ENCODE data around the gene PATJ.
"Not testable (repeated sequence)": the region's sequence is repeated elsewhere in the genome, so short reads cannot be mapped to it uniquely, and the experiment has no call there.

PATJ gene

DNA sequence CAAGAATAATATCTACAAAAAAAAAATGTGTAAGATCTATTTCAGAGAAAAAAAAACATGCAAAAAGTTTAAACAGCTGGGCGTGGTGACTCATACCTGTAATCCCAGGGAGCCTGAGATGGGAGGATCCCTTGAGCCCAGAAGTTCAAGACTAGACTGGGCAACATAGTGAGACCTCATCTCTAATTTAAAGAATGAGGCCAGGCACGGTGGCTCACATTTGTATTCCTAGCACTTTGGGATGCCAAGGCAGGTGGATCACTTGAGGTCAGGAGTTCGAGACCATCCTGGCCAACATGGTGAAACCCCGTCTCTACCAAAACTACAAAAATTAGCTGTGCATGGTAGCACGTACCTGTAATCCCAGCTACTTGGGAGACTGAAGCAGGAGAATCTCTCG, 443.0 kb downstream of the PATJ start:
- DNase-seq: not testable (repeated sequence)

DNA sequence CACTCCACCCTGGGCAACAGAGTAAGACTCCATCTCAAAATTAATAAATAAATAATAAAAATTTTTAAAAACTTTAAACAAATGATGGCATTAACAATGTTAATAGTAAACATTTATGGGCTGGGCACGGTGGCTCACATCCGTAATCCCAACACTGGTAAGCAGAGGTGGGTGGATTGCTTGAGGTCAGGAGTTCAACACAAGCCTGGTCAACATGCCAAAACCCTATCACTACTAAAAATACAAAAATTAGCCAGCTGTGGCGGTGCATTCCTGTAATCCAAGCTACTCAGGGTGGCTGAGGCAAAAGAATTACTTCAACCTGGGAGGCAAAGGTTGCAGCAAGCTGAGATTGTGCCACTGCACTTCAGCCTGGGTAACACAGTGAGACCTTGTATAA, 443.4 kb downstream of the PATJ start:
- no peak for DNase-seq

DNA sequence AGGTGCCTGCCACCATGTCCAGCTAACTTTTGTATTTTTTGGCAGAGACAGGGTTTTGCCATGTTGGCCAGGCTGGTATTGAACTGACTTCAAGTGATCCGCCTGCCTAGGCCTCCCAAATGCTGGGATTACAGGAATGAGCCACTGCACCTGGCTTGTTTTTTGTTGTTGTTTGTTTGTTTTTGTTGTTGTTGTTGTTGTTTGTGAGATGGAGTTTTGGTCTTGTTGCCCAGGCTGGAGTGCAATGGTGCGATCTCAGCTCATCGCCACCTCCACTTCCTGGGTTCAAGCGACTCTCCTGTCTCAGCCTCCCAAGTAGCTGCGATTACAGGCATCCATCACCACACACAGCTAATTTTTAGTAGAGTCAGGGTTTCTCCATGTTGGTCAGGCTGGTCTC, 445.3 kb downstream of the PATJ start:
- no peak for DNase-seq

DNA sequence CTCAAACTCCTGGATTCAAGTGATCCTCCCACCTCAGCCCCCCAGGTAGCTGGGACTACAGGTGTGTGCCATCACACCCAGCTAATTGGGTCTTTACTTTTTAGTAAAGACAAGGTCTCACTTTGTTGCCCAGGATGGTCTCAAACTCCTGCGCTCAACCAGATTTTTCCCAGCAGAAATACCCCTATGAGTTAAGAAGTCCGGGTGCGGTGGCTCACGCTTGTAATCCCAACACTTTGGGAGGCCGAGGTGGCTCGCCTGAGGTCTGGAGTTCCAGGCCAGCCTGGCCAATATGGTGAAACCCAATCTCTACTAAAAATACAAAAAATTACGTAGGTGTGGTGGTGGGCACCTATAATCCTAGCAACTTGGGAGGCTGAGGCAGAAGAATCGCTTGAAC, 445.8 kb downstream of the PATJ start:
- DNase-seq: no peak

DNA sequence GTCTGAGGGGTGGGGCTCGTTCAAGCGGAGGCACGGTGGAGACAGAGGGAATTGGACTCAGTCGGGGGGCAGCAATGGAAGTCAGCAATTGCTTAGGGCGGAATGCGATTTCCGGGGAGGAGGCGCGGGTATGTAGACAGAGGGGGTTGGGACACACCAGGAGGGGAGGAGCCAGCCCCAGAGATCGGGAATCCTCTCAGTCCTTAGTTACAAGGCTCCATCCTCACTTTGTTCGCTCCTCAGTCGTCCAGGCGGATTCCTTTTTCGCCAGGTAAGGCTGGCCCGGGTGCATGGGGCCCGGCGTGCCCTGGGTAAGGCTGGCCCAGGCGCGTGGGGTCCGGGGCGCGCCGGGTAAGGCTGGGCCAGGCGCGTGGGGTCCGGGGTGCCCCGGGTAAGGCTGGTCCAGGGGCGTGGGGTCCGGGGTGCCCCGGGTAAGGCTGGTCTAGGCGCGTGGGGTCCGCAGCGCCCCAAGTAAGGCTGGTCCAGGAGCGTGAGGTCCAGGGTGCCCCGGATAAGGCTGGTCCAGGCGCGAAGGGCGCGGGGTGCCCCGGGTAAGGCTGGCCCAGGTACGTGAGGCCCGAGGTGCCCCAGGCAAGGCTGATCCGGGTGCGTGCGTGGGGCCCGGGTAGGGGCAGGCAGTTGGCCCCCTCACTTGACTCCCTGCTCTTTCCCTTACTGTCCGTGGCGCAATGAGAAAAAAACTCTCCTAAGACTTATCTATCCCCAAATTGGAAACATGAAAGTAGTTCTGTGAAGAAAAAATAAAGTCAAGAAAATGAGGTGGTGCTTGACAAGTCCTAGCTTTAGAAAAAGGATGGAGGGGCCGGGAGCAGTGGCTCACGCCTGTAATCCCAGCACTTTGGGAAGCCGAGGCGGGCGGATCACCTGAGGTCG, 452.6 kb downstream of the PATJ start, which contains the start of gene L1TD1:
L1TD1 (plus strand) TSS at position 199 of the 894 bp plus-strand sequence. CDS start 11,780 bp downstream, outside the sequence.
- DNase-seq: no peak

DNA sequence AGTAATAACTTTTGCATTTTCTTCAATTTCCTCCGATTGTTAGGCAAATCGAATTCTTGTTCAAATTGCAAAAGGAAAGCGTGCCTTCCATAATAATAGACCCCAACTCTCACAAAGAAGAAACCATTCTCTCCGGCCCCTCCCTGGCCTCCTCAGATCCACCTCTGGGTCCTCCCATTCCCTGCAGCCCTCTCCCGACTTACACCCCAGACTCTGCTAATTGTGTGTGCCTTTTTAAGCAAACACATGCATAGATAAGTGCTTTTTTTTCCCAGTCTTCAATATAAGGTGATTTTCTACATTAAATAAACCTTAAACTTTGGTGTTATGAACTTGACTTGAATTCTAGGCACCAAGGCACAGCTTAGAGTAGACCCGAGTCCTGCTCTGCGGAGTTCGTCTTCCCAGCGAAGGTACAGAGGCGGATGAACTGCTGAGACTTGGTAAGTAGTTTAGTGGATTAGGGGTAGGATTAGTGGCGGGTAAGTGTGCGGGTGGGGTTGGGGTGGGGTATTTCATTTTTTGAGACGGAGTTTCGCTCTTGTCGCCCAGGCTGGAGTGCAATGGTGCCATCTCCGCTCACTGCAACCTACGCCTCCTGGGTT, 453.9 kb downstream of the PATJ start:
- DNase-seq: no peak

DNA sequence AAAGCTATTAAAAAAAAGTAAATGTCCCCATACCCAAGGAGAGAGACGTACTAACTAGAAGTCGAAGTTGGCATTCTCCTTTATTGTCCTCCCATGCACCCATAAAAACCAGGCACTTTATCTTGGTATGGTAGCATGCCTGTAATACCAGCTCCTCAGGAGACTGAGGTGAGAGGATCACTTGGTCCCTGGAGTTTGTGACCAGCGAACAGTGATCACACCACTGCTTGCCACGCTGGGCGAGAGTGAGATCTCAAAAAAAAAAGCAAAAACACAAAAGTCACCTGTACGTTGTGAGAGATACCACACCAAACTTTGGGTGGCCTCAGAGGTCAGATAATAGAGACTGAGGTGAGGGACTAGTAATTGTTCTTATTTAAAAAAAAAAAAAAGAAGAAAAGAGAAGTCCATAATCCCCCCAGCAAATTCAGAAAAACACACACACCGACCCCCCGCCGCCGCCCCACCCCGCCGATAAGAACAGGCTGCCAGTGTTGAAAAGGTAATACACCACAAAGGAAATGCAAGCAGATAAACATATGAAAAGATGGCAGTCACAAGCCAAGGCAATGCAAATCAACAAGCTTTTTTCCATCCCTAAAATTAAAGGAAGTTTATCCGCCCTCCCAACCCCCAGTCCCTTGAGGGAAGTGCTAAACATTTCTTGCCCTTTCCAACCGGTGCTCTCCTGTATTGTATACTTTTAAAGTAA, 455.9 kb downstream of the PATJ start:
- DNase-seq: no peak

DNA sequence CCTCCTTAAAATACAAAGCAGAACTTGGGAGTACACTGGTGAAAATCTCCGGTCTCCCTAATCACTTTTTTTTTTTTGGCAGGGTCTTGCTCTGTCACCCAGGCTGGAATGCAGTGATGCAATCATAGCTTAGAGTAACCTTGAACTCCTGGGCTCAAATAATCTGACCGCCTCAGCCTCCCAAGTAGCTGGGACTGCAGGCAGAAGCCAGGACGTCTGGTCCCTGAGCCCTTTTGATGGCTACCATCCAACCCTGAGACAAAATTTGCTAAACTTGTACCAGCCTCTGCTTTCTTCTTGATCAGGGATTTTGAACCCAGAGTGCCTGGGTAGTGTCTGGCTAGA, 456.5 kb downstream of the PATJ start:
- DNase-seq: no peak

DNA sequence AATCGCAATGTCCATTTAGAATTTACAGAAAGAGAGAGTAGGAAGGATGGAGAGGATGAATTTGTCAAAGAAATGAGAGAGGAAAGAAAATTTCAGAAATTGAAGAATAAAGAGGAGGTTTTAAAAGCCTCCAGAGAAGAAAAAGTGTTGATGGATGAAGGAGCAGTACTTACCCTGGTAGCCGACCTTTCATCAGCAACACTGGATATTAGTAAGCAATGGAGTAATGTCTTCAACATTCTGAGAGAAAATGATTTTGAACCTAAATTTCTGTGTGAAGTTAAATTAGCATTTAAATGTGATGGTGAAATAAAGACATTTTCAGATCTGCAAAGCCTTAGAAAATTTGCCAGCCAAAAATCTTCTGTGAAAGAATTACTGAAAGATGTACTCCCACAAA, 464.9 kb downstream of the PATJ start:
- no peak for DNase-seq

DNA sequence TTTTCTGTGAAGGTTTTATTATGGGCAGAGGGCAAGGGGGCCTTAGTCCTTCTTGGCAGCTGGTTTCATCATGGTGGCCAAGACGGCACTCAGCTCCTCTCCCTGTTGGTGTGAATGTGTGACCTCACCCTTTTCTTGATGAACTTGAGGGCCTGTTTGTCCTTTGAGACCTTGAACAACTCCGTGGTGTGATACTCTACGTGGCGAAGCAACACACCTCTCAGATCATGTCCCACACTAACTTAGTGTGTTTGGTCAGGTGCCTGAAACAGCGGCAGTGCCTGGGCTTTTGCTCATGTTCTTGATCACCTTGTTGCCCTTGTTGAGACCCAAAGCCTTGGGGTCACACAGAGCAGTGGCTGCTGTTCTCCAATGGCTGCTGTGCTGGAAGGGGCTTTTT, 465.8 kb downstream of the PATJ start:
- DNase-seq: no peak

DNA sequence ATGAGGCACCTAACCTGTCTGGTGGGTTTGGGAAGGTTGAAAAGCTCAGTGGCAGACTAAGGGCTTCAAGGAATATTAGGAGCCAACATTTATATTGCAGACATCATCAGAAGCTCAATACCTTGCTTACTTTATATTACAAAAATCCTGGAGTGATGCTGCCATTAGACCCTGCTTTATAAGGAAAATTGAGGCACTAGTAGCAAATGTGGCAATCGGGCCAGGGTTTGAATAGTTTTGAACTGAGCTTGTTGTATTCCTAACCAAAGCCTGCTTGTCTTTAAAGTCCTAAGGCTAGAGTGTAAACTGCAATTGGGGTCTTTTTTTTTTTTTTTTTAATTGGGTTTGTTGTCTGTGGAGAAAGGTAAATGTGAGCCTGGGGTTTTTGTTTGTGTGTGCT, 466.7 kb downstream of the PATJ start:
- no peak for DNase-seq

DNA sequence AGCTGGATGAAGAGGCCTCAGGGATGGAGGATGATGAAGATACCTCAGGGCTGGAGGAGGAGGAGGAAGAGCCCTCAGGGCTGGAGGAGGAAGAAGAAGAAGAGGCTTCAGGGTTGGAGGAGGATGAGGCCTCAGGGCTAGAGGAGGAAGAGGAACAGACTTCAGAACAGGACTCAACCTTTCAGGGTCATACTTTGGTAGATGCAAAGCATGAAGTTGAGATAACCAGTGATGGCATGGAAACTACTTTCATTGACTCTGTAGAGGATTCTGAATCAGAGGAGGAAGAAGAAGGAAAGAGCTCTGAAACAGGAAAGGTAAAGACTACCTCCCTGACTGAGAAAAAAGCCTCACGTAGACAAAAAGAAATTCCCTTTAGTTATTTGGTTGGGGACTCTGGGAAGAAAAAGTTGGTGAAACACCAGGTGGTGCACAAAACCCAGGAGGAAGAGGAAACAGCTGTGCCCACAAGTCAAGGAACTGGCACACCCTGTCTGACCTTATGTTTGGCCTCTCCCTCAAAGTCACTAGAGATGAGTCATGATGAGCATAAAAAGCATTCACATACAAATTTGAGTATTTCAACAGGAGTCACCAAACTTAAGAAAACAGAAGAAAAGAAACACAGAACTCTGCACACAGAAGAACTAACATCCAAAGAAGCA, 467.8 kb downstream of the PATJ start:
- no peak for DNase-seq

DNA sequence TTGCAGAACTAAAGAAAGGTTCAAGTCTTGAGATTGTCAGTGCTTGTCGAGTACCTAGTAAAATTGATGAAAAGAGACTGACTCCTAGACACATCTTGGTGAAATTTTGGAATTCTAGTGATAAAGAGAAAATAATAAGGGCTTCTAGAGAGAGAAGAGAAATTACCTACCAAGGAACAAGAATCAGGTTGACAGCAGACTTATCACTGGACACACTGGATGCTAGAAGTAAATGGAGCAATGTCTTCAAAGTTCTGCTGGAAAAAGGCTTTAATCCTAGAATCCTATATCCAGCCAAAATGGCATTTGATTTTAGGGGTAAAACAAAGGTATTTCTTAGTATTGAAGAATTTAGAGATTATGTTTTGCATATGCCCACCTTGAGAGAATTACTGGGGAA, 468.7 kb downstream of the PATJ start:
- no peak for DNase-seq

DNA sequence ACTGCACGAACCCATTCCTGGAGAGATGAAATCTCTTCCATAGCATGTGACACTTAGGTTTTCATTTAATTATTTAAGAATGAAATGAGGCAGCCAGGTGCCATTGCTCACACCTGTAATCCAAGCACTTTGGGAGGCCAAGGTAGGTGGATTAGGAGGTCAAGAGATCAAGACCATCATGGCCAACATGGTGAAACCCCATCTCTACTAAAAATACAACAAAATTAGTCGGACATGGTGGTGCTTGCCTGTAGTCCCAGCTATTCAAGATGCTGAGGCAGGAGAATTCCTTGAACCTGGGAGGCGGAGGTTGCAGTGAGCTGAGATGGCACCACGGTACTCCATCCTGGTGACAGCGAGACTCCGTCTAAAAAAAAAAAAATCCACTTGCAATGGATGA, 470.1 kb downstream of the PATJ start:
- DNase-seq: no peak

DNA sequence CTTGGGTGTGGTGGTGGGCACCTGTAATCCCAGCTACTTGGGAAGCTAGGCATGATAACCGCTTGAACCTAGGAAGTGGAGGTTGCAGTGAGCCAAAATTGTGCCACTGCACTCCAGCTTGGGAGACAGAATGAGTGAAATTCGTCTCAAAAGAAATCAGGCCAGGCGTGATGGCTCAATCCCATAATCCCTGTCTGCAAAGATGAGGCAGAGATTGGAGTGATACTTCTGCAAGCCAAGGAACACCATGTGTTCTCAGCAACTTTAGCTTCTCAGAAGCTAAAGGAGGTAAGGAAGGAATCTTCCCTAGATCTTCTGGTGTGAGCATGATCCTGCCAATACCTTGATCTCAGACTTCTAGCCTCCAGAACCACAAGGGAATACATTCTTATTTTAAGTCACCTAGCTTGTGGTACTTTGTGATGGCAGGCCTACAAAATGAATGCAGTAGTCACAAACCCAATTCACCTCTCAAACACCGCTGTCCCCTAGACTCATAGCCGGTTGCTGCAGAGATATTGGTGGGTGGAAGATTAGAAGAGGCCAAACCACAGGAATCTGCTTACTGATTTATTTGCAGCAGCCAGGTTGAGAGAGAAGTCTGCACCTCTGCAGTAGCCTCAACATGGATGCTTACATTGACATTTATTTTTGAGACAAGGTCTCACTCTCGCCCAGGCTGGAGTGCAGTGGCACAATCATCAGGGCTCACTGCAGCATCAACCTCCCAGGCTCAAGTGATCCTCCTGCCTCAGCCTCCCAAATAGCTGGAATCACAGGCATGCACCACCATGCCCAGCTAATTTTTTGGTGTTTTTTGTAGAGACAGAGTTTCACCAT, 471.0 kb downstream of the PATJ start:
- no peak for DNase-seq

DNA sequence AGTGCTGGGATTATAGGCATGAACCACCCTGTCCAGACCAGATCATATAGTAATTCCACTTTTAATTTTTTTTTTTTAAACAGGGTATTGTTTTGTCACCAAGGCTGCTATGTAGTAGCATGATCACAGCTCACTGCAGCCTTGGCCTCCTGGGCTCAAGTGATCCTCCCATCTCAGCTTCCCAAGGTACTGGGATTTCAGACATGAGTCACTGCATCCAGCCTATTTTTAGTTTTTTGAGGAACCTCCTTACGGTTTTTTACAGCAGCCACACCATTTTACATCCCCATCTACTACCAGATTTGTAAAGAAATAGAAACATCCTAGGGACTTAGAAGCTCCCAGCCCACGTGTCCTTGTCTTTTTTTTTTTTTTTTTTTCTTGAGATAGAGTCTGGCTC, 476.3 kb downstream of the PATJ start:
- no peak for DNase-seq

DNA sequence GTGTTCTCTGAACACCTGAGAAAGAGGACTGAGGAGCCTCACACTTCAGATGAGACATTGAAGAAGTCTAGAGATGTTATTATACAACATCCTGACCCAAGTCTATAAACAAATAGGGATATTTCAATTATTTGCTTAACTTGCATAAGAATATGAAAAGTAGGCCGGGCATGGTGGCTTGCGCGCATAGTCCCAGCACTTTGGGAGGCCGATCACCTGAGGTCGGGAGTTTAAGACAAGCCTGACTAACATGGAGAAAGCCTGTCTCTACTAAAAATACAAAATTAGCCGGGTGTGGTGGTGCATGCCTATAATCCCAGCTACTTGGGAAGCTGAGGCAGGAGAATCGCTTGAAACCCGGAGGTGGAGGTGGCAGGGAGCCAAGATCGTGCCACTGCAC, 478.2 kb downstream of the PATJ start:
- DNase-seq: not testable (repeated sequence)

DNA sequence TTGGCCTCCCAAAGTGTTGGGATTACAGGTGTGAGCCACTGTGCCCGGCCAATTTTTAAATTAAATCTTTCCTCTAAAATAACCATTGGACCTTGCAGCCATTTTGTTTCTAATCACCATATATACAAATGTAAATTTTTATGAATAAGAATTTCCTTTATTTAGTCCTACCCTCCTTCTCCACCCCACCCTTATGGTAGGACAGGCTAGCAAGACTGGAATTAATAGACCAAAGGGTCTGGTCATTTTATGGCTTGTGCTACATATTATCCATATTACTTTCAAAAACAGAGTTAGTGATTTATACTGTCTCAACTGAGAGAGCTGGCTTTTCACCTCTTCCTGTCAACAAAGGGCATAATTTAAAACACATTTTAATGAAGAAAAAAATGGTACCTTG, 478.9 kb downstream of the PATJ start:
- no peak for DNase-seq

DNA sequence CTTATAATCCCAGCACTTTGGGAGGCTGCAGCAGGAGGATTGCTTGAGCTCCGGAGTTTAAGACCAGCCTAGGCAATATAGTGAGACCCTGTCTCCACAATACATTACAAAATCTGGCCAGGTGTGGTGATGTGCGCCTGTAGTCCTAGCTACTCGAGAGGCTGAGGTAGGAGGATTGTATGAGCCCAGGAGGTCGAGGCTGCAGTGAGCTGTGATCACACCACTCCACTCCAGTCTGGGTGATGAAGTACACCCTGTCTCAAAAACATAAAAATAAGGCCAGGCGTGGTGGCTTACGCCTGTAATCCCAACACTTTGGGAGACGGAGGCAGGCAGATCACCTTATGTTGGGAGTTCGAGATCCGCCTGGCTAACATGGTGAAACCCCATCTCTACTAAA, 480.0 kb downstream of the PATJ start:
- DNase-seq: no peak

DNA sequence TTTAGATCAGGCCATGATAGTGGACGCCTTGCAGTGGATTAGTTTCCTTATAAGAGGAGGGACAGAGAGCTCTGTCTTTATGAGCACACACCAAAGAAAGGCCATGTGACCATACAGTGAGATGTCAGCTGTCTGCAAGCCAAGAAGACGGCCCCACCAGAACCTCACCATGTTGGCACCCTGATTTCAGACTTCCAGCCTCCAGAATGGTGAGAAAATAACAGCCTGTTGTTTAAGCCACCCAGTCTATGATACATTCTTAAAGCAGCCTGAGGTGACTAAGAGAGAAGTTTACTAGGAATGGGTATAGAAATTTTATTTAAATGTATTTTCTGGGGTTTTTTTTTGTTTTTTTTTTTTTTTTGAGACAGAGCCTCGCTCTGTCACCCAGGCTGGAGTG, 481.9 kb downstream of the PATJ start:
- DNase-seq: no peak

DNA sequence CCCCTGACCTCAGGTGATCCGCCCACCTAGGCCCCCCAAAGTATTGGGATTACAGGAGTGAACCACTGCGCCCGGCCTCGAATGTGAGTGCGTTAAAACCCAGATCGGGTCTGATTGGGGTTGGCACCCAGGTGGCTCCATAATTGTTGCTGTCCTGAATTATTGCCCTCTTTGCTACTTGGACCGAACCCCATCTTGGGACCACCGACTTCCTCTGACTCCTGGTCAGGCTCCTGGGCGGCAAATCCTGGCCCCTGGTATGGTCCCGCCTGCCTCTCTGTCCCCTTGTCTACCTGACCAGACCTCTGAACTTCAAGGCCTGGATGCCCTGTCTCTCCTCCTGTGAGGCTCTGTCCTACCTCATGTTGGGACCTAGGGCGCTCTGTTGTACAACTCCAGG, 485.2 kb downstream of the PATJ start:
- DNase-seq: no peak
